Neutrophil (primary cell): ENCODE data around the gene AKAP7.

Experiments
- H3K27ac ChIP-seq: fragments of 200-600 bp; sonication (generic); 2 replicates; pipeline ENCODE4 v1.5.1; 2016; ENCODE audit warnings: mild to moderate bottlenecking, moderate library complexity
- H3K27me3 ChIP-seq: fragments of 200-600 bp; sonication (generic); 2 replicates; pipeline ENCODE4 v1.6.0; 2016; ENCODE audit warnings: mild to moderate bottlenecking
- H3K36me3 ChIP-seq: fragments of 200-600 bp; sonication (generic); 2 replicates; pipeline ENCODE4 v1.5.1; 2017
- H3K4me1 ChIP-seq, 2 experiments: fragments of 200-600 bp in 1 of 2; sonication (generic) in 1 of 2; 1 replicate in 1 of 2; 2 replicates in 1 of 2; pipeline versions ENCODE4 v1.5.1 to v1.6.1; 2013 to 2016; ENCODE audit warnings: low read depth in 1 of 2, low read length in 1 of 2, mild to moderate bottlenecking in 1 of 2, moderate library complexity in 1 of 2; ENCODE audit not compliant: control insufficient read depth in 1 of 2, insufficient read depth in 1 of 2
- H3K4me3 ChIP-seq, 2 experiments: fragments of 200-600 bp in 1 of 2; sonication (generic) in 1 of 2; 1 replicate in 1 of 2; 2 replicates in 1 of 2; pipeline ENCODE4 v1.5.1; 2013 to 2016; ENCODE audit warnings: low read depth in 1 of 2, low read length in 1 of 2, mild to moderate bottlenecking in 1 of 2, moderate library complexity in 1 of 2
- H3K9me3 ChIP-seq: fragments of 200-600 bp; sonication (generic); 2 replicates; pipeline ENCODE4 v1.5.1; 2016
- TF ChIP-seq, protein P1 (sequence below): fragments of 200-600 bp; sonication (generic); IDR thresholded peaks from 2 replicates; pipeline ENCODE4 v1.5.1; 2016; ENCODE audit warnings: antibody characterized with exemption

The AKAP7 gene

GRCh38 chr6:131265939-131266338 lies 130.7 kb downstream of the AKAP7 start:
- Histone ChIP-seq H3K27me3 (no peaks in the 10 kb centered on the region), H3K4me1 (no peaks in the 10 kb centered on the region), H3K4me3 (no peak overlapping the region), H3K9me3 (no peaks in the 10 kb centered on the region), H3K27ac (no peak overlapping the region), H3K36me3 (no peaks in the 10 kb centered on the region)
- TF ChIP-seq, protein P1, sequence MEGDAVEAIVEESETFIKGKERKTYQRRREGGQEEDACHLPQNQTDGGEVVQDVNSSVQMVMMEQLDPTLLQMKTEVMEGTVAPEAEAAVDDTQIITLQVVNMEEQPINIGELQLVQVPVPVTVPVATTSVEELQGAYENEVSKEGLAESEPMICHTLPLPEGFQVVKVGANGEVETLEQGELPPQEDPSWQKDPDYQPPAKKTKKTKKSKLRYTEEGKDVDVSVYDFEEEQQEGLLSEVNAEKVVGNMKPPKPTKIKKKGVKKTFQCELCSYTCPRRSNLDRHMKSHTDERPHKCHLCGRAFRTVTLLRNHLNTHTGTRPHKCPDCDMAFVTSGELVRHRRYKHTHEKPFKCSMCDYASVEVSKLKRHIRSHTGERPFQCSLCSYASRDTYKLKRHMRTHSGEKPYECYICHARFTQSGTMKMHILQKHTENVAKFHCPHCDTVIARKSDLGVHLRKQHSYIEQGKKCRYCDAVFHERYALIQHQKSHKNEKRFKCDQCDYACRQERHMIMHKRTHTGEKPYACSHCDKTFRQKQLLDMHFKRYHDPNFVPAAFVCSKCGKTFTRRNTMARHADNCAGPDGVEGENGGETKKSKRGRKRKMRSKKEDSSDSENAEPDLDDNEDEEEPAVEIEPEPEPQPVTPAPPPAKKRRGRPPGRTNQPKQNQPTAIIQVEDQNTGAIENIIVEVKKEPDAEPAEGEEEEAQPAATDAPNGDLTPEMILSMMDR, result no peak

GRCh38 chr6:131268303-131268702 lies 133.0 kb downstream of the AKAP7 start:
- H3K27ac ChIP-seq, result no peak overlapping the region
- TF ChIP-seq, protein P1, result no peak
- no peaks in the 10 kb centered on the region for H3K27me3 ChIP-seq
- no peaks in the 10 kb centered on the region for H3K36me3 ChIP-seq
- no peak overlapping the region for H3K4me3 ChIP-seq
- H3K4me1 ChIP-seq, result no peaks in the 10 kb centered on the region
- no peaks in the 10 kb centered on the region for H3K9me3 ChIP-seq

GRCh38 chr6:131269565-131270391 lies 134.5 kb downstream of the AKAP7 start:
- Histone ChIP-seq H3K36me3 (no peaks in the 10 kb centered on the region), H3K27ac (no peak overlapping the region), H3K4me1 (no peaks in the 10 kb centered on the region), H3K9me3 (no peaks in the 10 kb centered on the region), H3K27me3 (no peaks in the 10 kb centered on the region), H3K4me3 (no peak overlapping the region)
- TF ChIP-seq, protein P1, result no peak

GRCh38 chr6:131270534-131270933 lies 135.3 kb downstream of the AKAP7 start:
- no peaks in the 10 kb centered on the region for H3K36me3 ChIP-seq
- no peaks in the 10 kb centered on the region for H3K4me1 ChIP-seq
- H3K9me3 ChIP-seq, result no peaks in the 10 kb centered on the region
- H3K27ac ChIP-seq, result no peak overlapping the region
- no peak overlapping the region for H3K4me3 ChIP-seq
- no peaks in the 10 kb centered on the region for H3K27me3 ChIP-seq
- TF ChIP-seq, protein P1, result no peak

GRCh38 chr6:131275273-131275672 lies 140.0 kb downstream of the AKAP7 start:
- Histone ChIP-seq H3K27ac (no peak overlapping the region), H3K27me3 (no peaks in the 10 kb centered on the region), H3K36me3 (no peaks in the 10 kb centered on the region), H3K4me1 (no peaks in the 10 kb centered on the region), H3K9me3 (no peaks in the 10 kb centered on the region), H3K4me3 (no peak overlapping the region)
- TF ChIP-seq, protein P1, result no peak
